ENCODE results near the gene EPB41. TPM values are rescaled to one million over a fixed set of nuclear protein-coding genes. Genes with fewer than 3 reads are reported as not detected.
"Not testable (repeated sequence)": the region's sequence is repeated elsewhere in the genome, so short reads cannot be mapped to it uniquely, and the experiment has no call there.

EPB41 gene
- polyA plus RNA-seq, 2 of the 4 experiments (the other 2 are of a cell fraction) = 4.9 to 12.8 TPM

DNA sequence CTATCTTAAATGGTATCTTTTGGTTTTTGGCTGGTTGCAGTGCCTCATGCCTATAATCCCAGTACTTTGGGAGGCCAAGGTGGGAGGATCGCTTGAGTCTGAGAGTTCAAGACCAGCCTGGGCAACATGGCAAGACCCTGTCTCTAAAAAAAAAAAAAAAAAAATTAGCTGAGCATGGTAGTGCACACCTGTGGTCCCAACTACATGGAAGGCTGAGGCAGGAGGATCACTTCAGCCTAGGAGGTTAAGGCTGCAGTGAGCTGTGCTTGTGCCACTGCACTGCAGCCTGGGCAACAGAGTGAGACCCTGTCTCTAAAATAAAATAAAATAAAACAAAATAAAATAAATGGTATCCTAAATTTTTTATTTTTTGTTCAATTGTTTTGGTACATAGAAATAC is 131.3 kb downstream of the EPB41 start:
- FAIRE-seq, H3K4me2 ChIP-seq, POLR2A ChIA-PET: not testable (repeated sequence)

DNA sequence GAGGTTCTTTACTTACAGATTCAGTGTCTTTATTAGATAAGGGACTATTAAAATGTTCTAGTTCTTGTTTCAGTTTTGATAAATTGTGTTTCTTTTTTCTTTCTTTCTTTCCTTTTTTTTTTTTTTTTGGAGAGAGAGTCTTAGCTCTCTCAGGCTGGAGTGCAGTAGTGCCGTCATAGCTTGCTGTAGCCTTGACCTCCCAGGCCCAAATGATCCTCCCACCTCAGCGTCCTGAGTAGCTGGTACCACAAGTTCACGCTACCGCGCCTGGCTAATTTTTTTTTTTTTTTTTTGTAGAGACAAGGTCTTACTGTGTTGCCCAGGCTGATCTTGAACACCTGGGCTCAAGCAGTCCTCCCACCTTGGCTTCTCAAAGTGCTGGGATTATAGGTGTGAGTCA is 132.8 kb downstream of the EPB41 start:
- CTCF ChIA-PET = interaction anchor here (1.1 to 1.5 kb wide), 2 partner anchors 14 to 165 kb away, joined by 3 read pairs; no protein-coding TSS in a partner anchor
- POLR2A ChIA-PET = no interaction called here
- Histone ChIP-seq H3K27ac (no peak overlapping the region), H3K9me3 (no peaks in the 10 kb centered on the region), H3K4me1 (no peaks in the 10 kb centered on the region), H3K4me2 (no peak overlapping the region), H3K4me3 (no peak overlapping the region)
- DNase-seq (ENCODE audit: low read depth in 1 of 2, low spot score in 1 of 2) = no peak
- TF ChIP-seq RNF2 (IDR thresholded peaks at IDR 0.05; ENCODE audit: borderline replicate concordance, low read depth) = no peak
- TF ChIP-seq, protein P1, sequence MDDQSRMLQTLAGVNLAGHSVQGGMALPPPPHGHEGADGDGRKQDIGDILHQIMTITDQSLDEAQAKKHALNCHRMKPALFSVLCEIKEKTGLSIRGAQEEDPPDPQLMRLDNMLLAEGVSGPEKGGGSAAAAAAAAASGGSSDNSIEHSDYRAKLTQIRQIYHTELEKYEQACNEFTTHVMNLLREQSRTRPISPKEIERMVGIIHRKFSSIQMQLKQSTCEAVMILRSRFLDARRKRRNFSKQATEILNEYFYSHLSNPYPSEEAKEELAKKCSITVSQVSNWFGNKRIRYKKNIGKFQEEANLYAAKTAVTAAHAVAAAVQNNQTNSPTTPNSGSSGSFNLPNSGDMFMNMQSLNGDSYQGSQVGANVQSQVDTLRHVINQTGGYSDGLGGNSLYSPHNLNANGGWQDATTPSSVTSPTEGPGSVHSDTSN (IDR thresholded peaks at IDR 0.05) = no peak
- no peak for TF ChIP-seq SMC3 (IDR thresholded peaks at IDR 0.05)
- TF ChIP-seq, protein P2, sequence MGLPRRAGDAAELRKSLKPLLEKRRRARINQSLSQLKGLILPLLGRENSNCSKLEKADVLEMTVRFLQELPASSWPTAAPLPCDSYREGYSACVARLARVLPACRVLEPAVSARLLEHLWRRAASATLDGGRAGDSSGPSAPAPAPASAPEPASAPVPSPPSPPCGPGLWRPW (IDR thresholded peaks at IDR 0.05) = no peak
- no peak for TF ChIP-seq CBX8 (IDR thresholded peaks at IDR 0.05)
- no peak for TF ChIP-seq NPAS2 (CRISPR knock-in tag; IDR thresholded peaks at IDR 0.05; ENCODE audit: borderline replicate concordance)
- no peak for FAIRE-seq
- ATAC-seq = no peak
- WGBS (ENCODE audit: missing lambda C conversion rate) = 98% methylated on average over 5 of the region's 5 CpGs

More for the DNA sequence above, 131.3 kb downstream of the EPB41 start:
- not testable (repeated sequence) for DNase-seq (ENCODE audit: low read depth in 1 of 2, low spot score in 1 of 2); H3K4me1 ChIP-seq; ATAC-seq; H3K27ac ChIP-seq; H3K9me3 ChIP-seq; H3K4me3 ChIP-seq
- CTCF ChIA-PET = interaction anchor here (3.7 kb wide), 1 partner anchor 12 kb away, joined by 22 read pairs; no protein-coding TSS in a partner anchor
- WGBS (ENCODE audit: missing lambda C conversion rate) = 92% methylated on average over 1 of the region's 1 CpG

DNA sequence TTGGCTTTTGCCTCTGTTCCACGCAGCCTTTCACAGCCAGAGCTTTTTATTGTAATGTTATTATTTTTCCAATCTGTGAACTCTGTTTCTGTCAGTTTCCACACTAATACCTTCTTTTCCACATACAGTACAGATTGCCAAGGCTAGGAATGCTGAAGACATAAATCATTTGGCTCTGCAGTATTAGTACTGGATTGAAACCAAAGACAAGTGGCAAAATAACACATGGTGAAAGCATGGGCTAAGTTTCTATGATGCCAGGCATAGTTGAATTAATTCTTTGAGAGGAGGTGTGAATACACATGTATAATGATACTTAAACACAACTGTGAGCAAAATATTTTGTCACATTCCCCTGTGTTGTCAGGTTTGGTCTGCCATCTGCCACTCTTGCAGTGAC is 135.8 kb downstream of the EPB41 start:
- no peak for FAIRE-seq
- TF ChIP-seq CHD4 (IDR thresholded peaks at IDR 0.05; ENCODE audit: borderline replicate concordance) (no peak), FOXS1 (CRISPR knock-in tag; IDR thresholded peaks at IDR 0.05) (no peak)
- POLR2A ChIA-PET = no interaction called here

DNA sequence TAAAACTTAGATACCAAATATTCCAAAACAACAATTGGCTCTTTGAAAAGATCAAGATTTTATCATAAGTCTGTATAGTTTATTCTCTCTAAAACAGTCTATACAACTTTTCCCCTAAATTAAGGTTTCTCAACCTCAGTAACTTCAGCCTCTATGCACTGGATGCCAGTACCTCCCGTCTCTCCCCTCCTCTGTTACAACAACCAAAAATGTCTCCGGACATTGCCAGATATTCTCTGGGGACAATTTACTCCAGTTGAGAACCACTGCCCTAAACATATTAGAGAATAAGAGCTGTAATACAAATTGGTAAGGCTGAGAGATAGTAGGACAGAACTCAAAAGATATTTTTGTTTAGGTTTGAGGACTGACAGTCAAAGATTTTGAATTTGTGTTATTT is 137.7 kb downstream of the EPB41 start:
- 90% methylated on average over 2 of the region's 2 CpGs for WGBS (ENCODE audit: missing lambda C conversion rate)
- POLR2A ChIA-PET = no interaction called here

More for the DNA sequence above, 135.8 kb downstream of the EPB41 start:
- H3K9me3 ChIP-seq = no peaks in the 10 kb centered on the region
- CTCF ChIA-PET = no interaction called here
- H3K4me1 ChIP-seq = peaks cover 6% of the 10 kb centered on the region
- no peak overlapping the region for H3K4me2 ChIP-seq
- no peak for ATAC-seq
- no peak overlapping the region for H3K4me3 ChIP-seq
- WGBS (ENCODE audit: missing lambda C conversion rate) = 96% methylated on average over 1 of the region's 1 CpG
- no peak for DNase-seq (ENCODE audit: low read depth in 1 of 2, low spot score in 1 of 2)
- no peak overlapping the region for H3K27ac ChIP-seq

More for the DNA sequence above, 137.7 kb downstream of the EPB41 start:
- ATAC-seq (no peak), DNase-seq (ENCODE audit: low read depth in 1 of 2, low spot score in 1 of 2) (no peak), FAIRE-seq (no peak)
- no peaks in the 10 kb centered on the region for H3K9me3 ChIP-seq
- CTCF ChIA-PET = interaction anchor here (0.5 to 1.1 kb wide), 3 partner anchors 23 to 1822 kb away, joined by 3 to 5 read pairs (median 3); no protein-coding TSS in a partner anchor
- H3K27ac ChIP-seq = no peak overlapping the region
- no peak overlapping the region for H3K4me2 ChIP-seq
- TF ChIP-seq EHF (CRISPR knock-in tag; IDR thresholded peaks at IDR 0.05) = no peak
- TF ChIP-seq JUNB (IDR thresholded peaks at IDR 0.05) = no peak
- TF ChIP-seq, protein P3, sequence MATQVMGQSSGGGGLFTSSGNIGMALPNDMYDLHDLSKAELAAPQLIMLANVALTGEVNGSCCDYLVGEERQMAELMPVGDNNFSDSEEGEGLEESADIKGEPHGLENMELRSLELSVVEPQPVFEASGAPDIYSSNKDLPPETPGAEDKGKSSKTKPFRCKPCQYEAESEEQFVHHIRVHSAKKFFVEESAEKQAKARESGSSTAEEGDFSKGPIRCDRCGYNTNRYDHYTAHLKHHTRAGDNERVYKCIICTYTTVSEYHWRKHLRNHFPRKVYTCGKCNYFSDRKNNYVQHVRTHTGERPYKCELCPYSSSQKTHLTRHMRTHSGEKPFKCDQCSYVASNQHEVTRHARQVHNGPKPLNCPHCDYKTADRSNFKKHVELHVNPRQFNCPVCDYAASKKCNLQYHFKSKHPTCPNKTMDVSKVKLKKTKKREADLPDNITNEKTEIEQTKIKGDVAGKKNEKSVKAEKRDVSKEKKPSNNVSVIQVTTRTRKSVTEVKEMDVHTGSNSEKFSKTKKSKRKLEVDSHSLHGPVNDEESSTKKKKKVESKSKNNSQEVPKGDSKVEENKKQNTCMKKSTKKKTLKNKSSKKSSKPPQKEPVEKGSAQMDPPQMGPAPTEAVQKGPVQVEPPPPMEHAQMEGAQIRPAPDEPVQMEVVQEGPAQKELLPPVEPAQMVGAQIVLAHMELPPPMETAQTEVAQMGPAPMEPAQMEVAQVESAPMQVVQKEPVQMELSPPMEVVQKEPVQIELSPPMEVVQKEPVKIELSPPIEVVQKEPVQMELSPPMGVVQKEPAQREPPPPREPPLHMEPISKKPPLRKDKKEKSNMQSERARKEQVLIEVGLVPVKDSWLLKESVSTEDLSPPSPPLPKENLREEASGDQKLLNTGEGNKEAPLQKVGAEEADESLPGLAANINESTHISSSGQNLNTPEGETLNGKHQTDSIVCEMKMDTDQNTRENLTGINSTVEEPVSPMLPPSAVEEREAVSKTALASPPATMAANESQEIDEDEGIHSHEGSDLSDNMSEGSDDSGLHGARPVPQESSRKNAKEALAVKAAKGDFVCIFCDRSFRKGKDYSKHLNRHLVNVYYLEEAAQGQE (IDR thresholded peaks at IDR 0.05) = no peak
- peaks cover 8% of the 10 kb centered on the region for H3K4me1 ChIP-seq
- no peak overlapping the region for H3K4me3 ChIP-seq

All from A549 (cell line).